Sigmoid colon (tissue), 7 donors: ENCODE results near the gene SLC35F4. TPM values are rescaled to one million over a fixed set of nuclear protein-coding genes. Genes with fewer than 3 reads are reported as not detected.
A peak's percentile ranks its signal among the peaks of the same experiment; 100 is the strongest.

Experiments
- DNase-seq: peaks from one replicate; pipeline ENCODE4 v3.0.0-alpha.2; 2019
- H3K27ac ChIP-seq, 4 donors: fragments of 200-600 bp; sonication (generic); one replicate each; pipeline ENCODE4 v1.5.1; 2016 to 2019; ENCODE audit warnings: mild to moderate bottlenecking in 1 of 4
- H3K27me3 ChIP-seq, 3 donors: fragments of 200-600 bp; sonication (generic); one replicate each; pipeline ENCODE4 v1.5.1; 2019; ENCODE audit warnings: mild to moderate bottlenecking in 1 of 3
- H3K36me3 ChIP-seq, 4 donors: fragments of 200-600 bp; sonication (generic); one replicate each; pipeline ENCODE4 v1.5.1; 2016 to 2019
- H3K4me1 ChIP-seq, 4 donors: fragments of 200-600 bp; sonication (generic); one replicate each; pipeline ENCODE4 v1.5.1; 2017 to 2019
- H3K4me3 ChIP-seq, 4 donors: fragments of 200-600 bp; sonication (generic); one replicate each; pipeline ENCODE4 v1.5.1; 2017 to 2019; ENCODE audit warnings: mild to moderate bottlenecking in 2 of 4, moderate library complexity in 1 of 4
- H3K9me3 ChIP-seq, 4 donors: fragments of 200-600 bp in 3 of 4; sonication (generic) in 3 of 4; one replicate each; pipeline versions ENCODE4 v1.5.1 to v1.6.1; 2013 to 2019
- CTCF ChIP-seq, 4 experiments: fragments of 450-650 bp in 3 of 4; fragments of 200-600 bp in 1 of 4; IDR thresholded peaks; one replicate each; pipeline ENCODE4 v1.5.1; 2016 to 2019; ENCODE audit warnings: antibody characterized with exemption in 4 of 4, mild to moderate bottlenecking in 3 of 4, moderate library complexity in 2 of 4
- EP300 ChIP-seq, 4 donors: sonication (generic); formaldehyde crosslinking; IDR thresholded peaks; one replicate each; pipeline ENCODE4 v1.6.1; 2017; ENCODE audit warnings: antibody characterized with exemption in 4 of 4
- POLR2A ChIP-seq, 2 donors: fragments of 450-650 bp; IDR thresholded peaks; one replicate each; pipeline ENCODE4 v1.6.1; 2016; ENCODE audit warnings: antibody characterized with exemption in 2 of 2, mild to moderate bottlenecking in 2 of 2, moderate library complexity in 2 of 2
- POLR2AphosphoS5 ChIP-seq, 4 donors: sonication (generic); formaldehyde crosslinking; IDR thresholded peaks; one replicate each; pipeline ENCODE4 v1.6.1; 2017; ENCODE audit warnings: antibody characterized with exemption in 4 of 4
- WGBS, 2 donors: extraction: QIAGEN DNeasy Blood & Tissue Kit; methylation state at CpG; one replicate each; pipeline ENCODE4 v1.1.7; 2013; 5-methylcytosine and 5-hydroxymethylcytosine counted together
- intact Hi-C: fragments of 100-400 bp; cut with DNase I; formaldehyde crosslinking; loops from one replicate; pipeline ENCODE4 v1.15.1; 2023
- polyA plus RNA-seq, 3 donors: library from polyadenylated mRNA; stranded (reverse); fragments of 200-250 nt; gene quantifications; one replicate each; pipeline ENCODE4 v1.2.3, GENCODE V29; 2013
- total RNA-seq, 4 donors: library from RNA; depleted of rRNA; stranded (reverse); fragments of >200 nt; gene quantifications; one replicate each; pipeline ENCODE4 v1.1.0, GENCODE V29; 2016
- donor health status: healthy with polysubstance abuse.
- donor health status: Bipolar disorder and iron deficiency.
- donor health status: healthy.

SLC35F4 gene
- total and polyA plus RNA-seq, 7 donors: not detected

DNA sequence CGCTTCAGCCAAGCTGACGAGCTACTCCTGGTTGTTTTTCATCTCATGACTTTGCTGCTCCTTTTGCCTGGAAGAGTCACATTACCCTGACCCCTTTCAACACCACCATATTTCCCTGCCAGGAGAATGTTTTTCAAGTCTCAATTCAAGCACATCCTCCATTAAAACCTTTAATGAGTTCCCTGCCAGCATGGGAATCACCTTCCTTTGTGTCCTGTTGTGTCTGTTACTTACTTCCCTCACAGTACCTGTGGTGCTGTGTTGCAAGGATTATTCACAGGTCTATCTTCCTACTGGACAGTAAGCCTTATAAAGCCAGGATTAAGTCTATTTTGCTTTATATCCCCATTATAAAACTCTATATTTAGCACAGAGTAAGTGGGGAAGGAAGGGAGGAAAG, 13.6 kb upstream of the SLC35F4 start:
- intact Hi-C loops: no loop called here
- Histone ChIP-seq H3K27ac (no peak overlapping the region), H3K4me1 (no peaks in the 10 kb centered on the region), H3K36me3 (no peaks in the 10 kb centered on the region), H3K9me3 (no peaks in the 10 kb centered on the region), H3K27me3 (no peaks in the 10 kb centered on the region), H3K4me3 (no peak overlapping the region)
- WGBS, 2 donors: 43 to 67% methylated on average over 2 of the region's 2 CpGs
- no peak for DNase-seq
- TF ChIP-seq CTCF (IDR thresholded peaks at IDR 0.05): no peak

- Histone ChIP-seq H3K27me3 (no peaks in the 10 kb centered on the region), H3K36me3 (no peaks in the 10 kb centered on the region), H3K4me3 (no peak overlapping the region), H3K9me3 (no peaks in the 10 kb centered on the region), H3K27ac (no peak overlapping the region), H3K4me1 (no peaks in the 10 kb centered on the region)
- intact Hi-C loops: no loop called here
- 66 to 71% methylated on average over 2 of the region's 2 CpGs for WGBS, 2 donors
- no peak for DNase-seq
- TF ChIP-seq EP300 (IDR thresholded peaks at IDR 0.05) (no peak), POLR2AphosphoS5 (IDR thresholded peaks at IDR 0.05) (no peak), POLR2A (IDR thresholded peaks at IDR 0.05) (no peak), CTCF (IDR thresholded peaks at IDR 0.05) (no peak)
These were observed 10.1 kb upstream of the SLC35F4 start for GRCh38 chr14:57875985-57876384.

- Histone ChIP-seq H3K36me3 (no peaks in the 10 kb centered on the region), H3K9me3 (no peaks in the 10 kb centered on the region), H3K4me1 (no peaks in the 10 kb centered on the region), H3K4me3 (no peak overlapping the region), H3K27ac (no peak overlapping the region), H3K27me3 (no peaks in the 10 kb centered on the region)
- WGBS, 2 donors: 39 to 66% methylated on average over 3 of the region's 3 CpGs
- intact Hi-C loops: no loop called here
- DNase-seq: no peak
- TF ChIP-seq EP300 (IDR thresholded peaks at IDR 0.05) (no peak), POLR2A (IDR thresholded peaks at IDR 0.05) (no peak), CTCF (IDR thresholded peaks at IDR 0.05) (no peak), POLR2AphosphoS5 (IDR thresholded peaks at IDR 0.05) (no peak)
These were observed 9.4 kb upstream of the SLC35F4 start for GRCh38 chr14:57875296-57875695.

GRCh38 chr14:57871459-57872080, 5.7 kb upstream of the SLC35F4 start:
- Histone ChIP-seq H3K9me3 (no peaks in the 10 kb centered on the region), H3K36me3 (no peaks in the 10 kb centered on the region), H3K27me3 (peaks cover 0 to 11% (median 0%) of the 10 kb centered on the region in 3 donors), H3K4me3 (no peak overlapping the region), H3K4me1 (no peaks in the 10 kb centered on the region), H3K27ac (no peak overlapping the region)
- no peak for TF ChIP-seq EP300 (IDR thresholded peaks at IDR 0.05)
- peak in 1 of 4 experiments; percentile 13 for TF ChIP-seq CTCF (IDR thresholded peaks at IDR 0.05)
- DNase-seq: no peak
- 52 to 55% methylated on average over 2 of the region's 2 CpGs for WGBS, 2 donors
- intact Hi-C loops: no loop called here
